ENCODE results near the gene ELL. TPM values are rescaled to one million over a fixed set of nuclear protein-coding genes. Genes with fewer than 3 reads are reported as not detected.

The ELL gene
- total and polyA plus RNA-seq, 9 of the 15 experiments (the other 6 are each of a cell fraction or from before 2014, with no cell fraction given): 0.24 to 22.5 (median 4.1) TPM

DNA sequence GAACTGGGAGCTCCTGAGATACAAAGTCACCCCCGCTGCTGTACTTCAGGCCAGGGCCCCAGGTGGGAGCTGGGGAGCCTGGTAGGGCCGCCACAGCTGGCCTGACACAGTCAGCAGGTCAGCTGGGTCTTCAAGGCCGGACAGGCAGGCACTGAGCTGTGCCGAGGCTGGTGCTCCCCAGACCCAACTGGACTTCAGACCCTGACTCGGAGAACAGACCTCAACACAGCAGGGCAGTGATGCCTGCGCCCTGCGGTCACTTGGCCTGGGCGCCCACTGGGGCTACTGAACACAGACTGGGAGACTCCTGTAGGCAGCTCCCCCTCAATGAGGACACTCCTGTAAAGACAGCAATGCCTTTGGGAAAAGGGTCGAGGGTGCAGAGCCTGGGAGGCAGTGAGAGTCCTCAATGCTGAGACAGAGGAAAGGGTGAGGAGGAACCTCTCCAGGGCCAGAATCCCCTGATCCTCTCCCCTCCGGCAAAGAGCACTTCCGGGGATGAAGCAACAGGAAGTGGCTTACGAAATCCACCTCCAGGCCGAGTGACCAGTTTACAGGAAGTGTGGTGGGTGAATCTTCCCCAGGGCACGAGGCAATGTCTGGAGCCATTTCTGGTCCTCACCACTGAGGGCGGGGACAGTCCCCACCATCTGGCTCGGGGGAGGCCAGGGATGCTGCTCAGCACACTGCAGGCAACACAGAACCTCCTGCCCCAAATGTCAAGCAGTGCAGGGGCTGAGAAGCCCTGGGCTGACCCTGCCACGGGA lies 43.1 kb downstream of the ELL start (continued):
- no peak for TF ChIP-seq TSC22D4 (tag; IDR thresholded peaks at IDR 0.05)
- TF ChIP-seq NBN (IDR thresholded peaks at IDR 0.05; ENCODE audit: low read depth): no peak
- TF ChIP-seq RFX5 (IDR thresholded peaks at IDR 0.05; ENCODE audit: low read depth, low read length): no peak
- TF ChIP-seq ILF3 (IDR thresholded peaks at IDR 0.05; ENCODE audit: borderline replicate concordance): no peak
- 0 out of 2 replicates have a peak, but pooled peaks have one; percentile 40 for TF ChIP-seq JUN (IDR thresholded peaks at IDR 0.05; ENCODE audit: borderline replicate concordance, low read depth, low read length)
- no peak for TF ChIP-seq JUN (CRISPR knock-in tag; IDR thresholded peaks at IDR 0.05; ENCODE audit: borderline replicate concordance)
- peak; percentile 52; the same call in 1 of the 2 replicates for TF ChIP-seq ELF4 (CRISPR knock-in tag; IDR thresholded peaks at IDR 0.05)
- TF ChIP-seq, protein P1, sequence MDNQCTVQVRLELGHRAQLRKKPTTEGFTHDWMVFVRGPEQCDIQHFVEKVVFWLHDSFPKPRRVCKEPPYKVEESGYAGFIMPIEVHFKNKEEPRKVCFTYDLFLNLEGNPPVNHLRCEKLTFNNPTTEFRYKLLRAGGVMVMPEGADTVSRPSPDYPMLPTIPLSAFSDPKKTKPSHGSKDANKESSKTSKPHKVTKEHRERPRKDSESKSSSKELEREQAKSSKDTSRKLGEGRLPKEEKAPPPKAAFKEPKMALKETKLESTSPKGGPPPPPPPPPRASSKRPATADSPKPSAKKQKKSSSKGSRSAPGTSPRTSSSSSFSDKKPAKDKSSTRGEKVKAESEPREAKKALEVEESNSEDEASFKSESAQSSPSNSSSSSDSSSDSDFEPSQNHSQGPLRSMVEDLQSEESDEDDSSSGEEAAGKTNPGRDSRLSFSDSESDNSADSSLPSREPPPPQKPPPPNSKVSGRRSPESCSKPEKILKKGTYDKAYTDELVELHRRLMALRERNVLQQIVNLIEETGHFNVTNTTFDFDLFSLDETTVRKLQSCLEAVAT (IDR thresholded peaks at IDR 0.05): no peak
- no peak for TF ChIP-seq NFRKB (IDR thresholded peaks at IDR 0.05; ENCODE audit: low read depth)
- TF ChIP-seq U2AF2 (optimal IDR thresholded peaks at IDR 0.05; ENCODE audit: low read depth, low read length): no peak
- no peak for TF ChIP-seq ZNF696 (CRISPR knock-in tag; conservative IDR thresholded peaks at IDR 0.05)
- peak in 1 of 2 experiments; percentile 60; a peak in 1 of 4 replicates for TF ChIP-seq KDM4B (IDR thresholded peaks at IDR 0.05; ENCODE audit: borderline replicate concordance in 2 of 2, low read depth in 1 of 2)
- no peak for TF ChIP-seq PRPF4 (IDR thresholded peaks at IDR 0.05; ENCODE audit: insufficient read depth, low read depth, low read length, poor library complexity, severe bottlenecking)
- no peak for TF ChIP-seq POLR2AphosphoS2 (IDR thresholded peaks at IDR 0.05; ENCODE audit: low read length)
- no peak for TF ChIP-seq ZZZ3 (IDR thresholded peaks at IDR 0.05)
- TF ChIP-seq ZNF778 (CRISPR knock-in tag; IDR thresholded peaks at IDR 0.05): no peak
- TF ChIP-seq, protein P2, sequence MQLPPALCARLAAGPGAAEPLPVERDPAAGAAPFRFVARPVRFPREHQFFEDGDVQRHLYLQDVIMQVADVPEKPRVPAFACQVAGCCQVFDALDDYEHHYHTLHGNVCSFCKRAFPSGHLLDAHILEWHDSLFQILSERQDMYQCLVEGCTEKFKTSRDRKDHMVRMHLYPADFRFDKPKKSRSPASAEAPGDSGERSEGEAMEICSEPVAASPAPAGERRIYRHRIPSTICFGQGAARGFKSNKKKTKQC (CRISPR knock-in tag; IDR thresholded peaks at IDR 0.05): no peak
- no peak for TF ChIP-seq NR1H2 (CRISPR knock-in tag; IDR thresholded peaks at IDR 0.05)
- no peak for TF ChIP-seq SREBF2 (CRISPR knock-in tag; IDR thresholded peaks at IDR 0.05)
- TF ChIP-seq ZBTB49 (CRISPR knock-in tag; IDR thresholded peaks at IDR 0.05; ENCODE audit: borderline replicate concordance): no peak
- no peak for TF ChIP-seq FOS (IDR thresholded peaks at IDR 0.05; ENCODE audit: extremely low read depth, insufficient read length)
- no peak for TF ChIP-seq SIN3B (IDR thresholded peaks at IDR 0.05; ENCODE audit: low read depth)
- no peak for TF ChIP-seq RBM14 (IDR thresholded peaks at IDR 0.05; ENCODE audit: borderline replicate concordance, insufficient read depth, low read depth, low read length)
- no peak for TF ChIP-seq TEAD1 (CRISPR knock-in tag; IDR thresholded peaks at IDR 0.05)
- no peak for TF ChIP-seq RUNX1 (IDR thresholded peaks at IDR 0.05; ENCODE audit: low read depth)
